H1 (cell line): Measurements from ENCODE around the gene TMEM229B. TPM values are rescaled to one million over a fixed set of nuclear protein-coding genes. Genes with fewer than 3 reads are reported as not detected.
A peak's percentile ranks its signal among the peaks of the same experiment; 100 is the strongest.

Experiments
- ASH2L ChIP-seq: fragments of 200-600, 300-600 bp; sonication (generic); IDR thresholded peaks from one replicate; pipeline ENCODE4 v1.7.1; 2017; ENCODE audit warnings: low read length
- BCL11A ChIP-seq, 2 experiments: IDR thresholded peaks; one replicate each; pipeline ENCODE4 v1.6.1; 2011; ENCODE audit warnings: low read depth in 2 of 2, low read length in 2 of 2, mild to moderate bottlenecking in 2 of 2
- CBX5 ChIP-seq: fragments of 300-800, 300-1000 bp; sonication (generic); IDR thresholded peaks from 2 replicates; pipeline ENCODE4 v1.7.1; 2016; ENCODE audit warnings: antibody characterized with exemption, low read length, low read depth
- CHD1 ChIP-seq: IDR thresholded peaks from 2 replicates; pipeline ENCODE4 v1.6.1; 2012; ENCODE audit warnings: low read depth, low read length, improper control_type of control experiment
- CHD2 ChIP-seq: IDR thresholded peaks from 2 replicates; pipeline ENCODE4 v1.6.1; 2012; ENCODE audit warnings: low read length, improper control_type of control experiment
- EGR1 ChIP-seq: IDR thresholded peaks from 2 replicates; pipeline ENCODE4 v1.6.1; 2011; ENCODE audit warnings: low read depth, low read length, borderline replicate concordance
- GABPA ChIP-seq: IDR thresholded peaks from 2 replicates; pipeline ENCODE4 v1.6.1; 2011; ENCODE audit warnings: mild to moderate bottlenecking, low read length, moderate library complexity, borderline replicate concordance; ENCODE audit not compliant: insufficient read depth
- GTF2F1 ChIP-seq: IDR thresholded peaks from 2 replicates; pipeline ENCODE4 v1.6.1; 2012; ENCODE audit warnings: low read depth, low read length, improper control_type of control experiment, borderline replicate concordance
- KDM1A ChIP-seq: fragments of 200-600, 300-600 bp; sonication (generic); IDR thresholded peaks from 2 replicates; pipeline ENCODE4 v1.7.1; 2016; ENCODE audit warnings: mild to moderate bottlenecking, low read length, borderline replicate concordance
- NANOG ChIP-seq: IDR thresholded peaks from 2 replicates; pipeline ENCODE4 v1.6.1; 2011; ENCODE audit warnings: low read length, low read depth, mild to moderate bottlenecking, inconsistent platforms; ENCODE audit not compliant: insufficient read depth, poor library complexity, severe bottlenecking
- NRF1 ChIP-seq: IDR thresholded peaks from 2 replicates; pipeline ENCODE4 v1.6.1; 2011; ENCODE audit warnings: mild to moderate bottlenecking, low read depth, low read length, improper control_type of control experiment
- PHF8 ChIP-seq: fragments of 200-600 bp; sonication (generic); conservative IDR thresholded peaks from 2 replicates; pipeline ENCODE4 v1.7.1; 2012; ENCODE audit warnings: low read depth, mild to moderate bottlenecking, inconsistent platforms, low read length, moderate library complexity
- RBBP5 ChIP-seq: IDR thresholded peaks from 2 replicates; pipeline ENCODE4 v1.7.1; 2012; ENCODE audit warnings: low read depth, mild to moderate bottlenecking, inconsistent platforms, low read length, moderate library complexity, borderline replicate concordance
- RFX5 ChIP-seq: IDR thresholded peaks from 2 replicates; pipeline ENCODE4 v1.6.1; 2011; ENCODE audit warnings: low read depth, low read length, improper control_type of control experiment, borderline replicate concordance
- SIRT6 ChIP-seq: IDR thresholded peaks from one replicate; pipeline ENCODE4 v1.7.1; 2012; ENCODE audit warnings: low read length, inconsistent platforms
- SP4 ChIP-seq: IDR thresholded peaks from 2 replicates; pipeline ENCODE4 v1.6.1; 2012; ENCODE audit warnings: low read length, inconsistent platforms
- TAF1 ChIP-seq: IDR thresholded peaks from 2 replicates; pipeline ENCODE4 v1.6.1; 2011; ENCODE audit warnings: mild to moderate bottlenecking, low read depth, low read length
- TAF7 ChIP-seq: optimal IDR thresholded peaks from 2 replicates; pipeline ENCODE3; 2011; ENCODE audit warnings: low read depth, mild to moderate bottlenecking, inconsistent platforms, low read length, moderate library complexity, borderline replicate concordance
- ZNF274 ChIP-seq: IDR thresholded peaks from 2 replicates; pipeline ENCODE4 v1.7.0; 2012; ENCODE audit warnings: low read length, borderline replicate concordance; ENCODE audit errors: extremely low read depth
- polyA plus RNA-seq, 7 experiments: library from polyadenylated mRNA; depleted of rRNA in 3 of 7; stranded (reverse) in 5 of 7; unstranded in 2 of 7; fragments of >200 nt in 5 of 7; fragments of 200-250 nt in 2 of 7; gene quantifications; 1 replicate in 5 of 7; 2 replicates in 1 of 7; 4 replicates in 1 of 7; pipeline versions ENCODE4 v1.2.1 to v1.2.3, GENCODE V29; 2011 to 2013; ENCODE audit warnings: missing spikeins in 2 of 7, mixed read lengths in 2 of 7
- total RNA-seq: library from RNA; stranded (reverse); fragmentation: NEBNext Ultra II Directional; extraction: Animal tissue kit (Norgen Biotek cat#: 25700); gene quantifications from 2 replicates; pipeline ENCODE4 v1.2.1, GENCODE V29; 2021
- TF ChIP-seq, protein P1 (sequence below): IDR thresholded peaks from 2 replicates; pipeline ENCODE4 v1.6.1; 2012; ENCODE audit warnings: low read length, inconsistent platforms
- TF ChIP-seq, protein P2 (sequence below): IDR thresholded peaks from 2 replicates; pipeline ENCODE4 v1.6.1; 2011; ENCODE audit warnings: low read depth, mild to moderate bottlenecking, low read length; ENCODE audit not compliant: insufficient read depth
- TF ChIP-seq, protein P3 (sequence below): IDR thresholded peaks from 2 replicates; pipeline ENCODE4 v1.6.1; 2012; ENCODE audit warnings: inconsistent platforms

The TMEM229B gene
- total and polyA plus RNA-seq, 2 of the 8 experiments (the other 6 are each of a cell fraction or from before 2014, with no cell fraction given), result 0.73 to 0.85 TPM

DNA sequence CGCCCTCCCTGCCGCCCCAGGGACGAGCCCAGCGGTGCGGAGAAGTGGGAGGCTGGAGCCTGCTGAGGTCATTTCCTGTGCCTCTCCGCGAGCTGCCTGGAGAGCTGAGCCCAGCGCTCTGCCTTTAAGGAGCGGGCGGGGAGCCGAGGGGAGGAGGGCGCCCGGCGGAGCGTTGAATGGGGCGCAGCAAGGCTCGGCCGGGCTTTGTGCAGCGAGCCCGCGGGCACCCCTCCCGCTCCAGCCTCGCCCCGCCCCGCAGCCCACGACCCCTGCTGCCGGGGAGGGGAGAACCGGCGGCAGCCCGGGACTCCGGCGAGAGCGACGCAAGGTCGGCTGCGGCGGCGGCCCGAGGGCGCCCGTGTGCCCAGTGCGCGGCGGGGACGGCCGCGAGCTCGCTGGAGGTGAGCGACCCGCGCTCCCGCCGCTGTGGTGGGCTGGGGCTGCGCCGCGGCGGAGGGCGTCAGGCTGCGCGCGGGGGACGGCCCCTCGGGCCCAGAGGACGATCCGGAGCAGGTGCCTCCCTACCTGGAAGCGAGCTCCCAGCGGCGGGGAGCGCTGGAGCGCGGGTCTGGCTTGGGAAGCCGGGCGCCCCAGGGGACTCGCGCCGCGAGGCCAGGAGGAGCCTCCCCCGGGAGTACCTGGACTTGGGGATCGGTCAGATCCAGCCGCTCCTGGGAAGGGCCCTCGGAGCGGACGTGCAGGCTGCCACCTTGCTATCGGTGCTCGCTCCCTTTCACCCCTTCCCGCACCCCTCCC, 44.7 kb upstream of the TMEM229B start, which contains the start of gene PLEKHH1 (continued):
- TF ChIP-seq, protein P1, sequence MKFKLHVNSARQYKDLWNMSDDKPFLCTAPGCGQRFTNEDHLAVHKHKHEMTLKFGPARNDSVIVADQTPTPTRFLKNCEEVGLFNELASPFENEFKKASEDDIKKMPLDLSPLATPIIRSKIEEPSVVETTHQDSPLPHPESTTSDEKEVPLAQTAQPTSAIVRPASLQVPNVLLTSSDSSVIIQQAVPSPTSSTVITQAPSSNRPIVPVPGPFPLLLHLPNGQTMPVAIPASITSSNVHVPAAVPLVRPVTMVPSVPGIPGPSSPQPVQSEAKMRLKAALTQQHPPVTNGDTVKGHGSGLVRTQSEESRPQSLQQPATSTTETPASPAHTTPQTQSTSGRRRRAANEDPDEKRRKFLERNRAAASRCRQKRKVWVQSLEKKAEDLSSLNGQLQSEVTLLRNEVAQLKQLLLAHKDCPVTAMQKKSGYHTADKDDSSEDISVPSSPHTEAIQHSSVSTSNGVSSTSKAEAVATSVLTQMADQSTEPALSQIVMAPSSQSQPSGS, result 0 out of 2 replicates have a peak, but pooled peaks have one; percentile 3
- TF ChIP-seq TAF7, result no peak
- TF ChIP-seq ASH2L, result peak; percentile 83
- no peak for TF ChIP-seq NRF1
- TF ChIP-seq GTF2F1, result no peak
- TF ChIP-seq, protein P2, sequence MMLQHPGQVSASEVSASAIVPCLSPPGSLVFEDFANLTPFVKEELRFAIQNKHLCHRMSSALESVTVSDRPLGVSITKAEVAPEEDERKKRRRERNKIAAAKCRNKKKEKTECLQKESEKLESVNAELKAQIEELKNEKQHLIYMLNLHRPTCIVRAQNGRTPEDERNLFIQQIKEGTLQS, result no peak
- no peak for TF ChIP-seq ZNF274
- TF ChIP-seq, protein P3, sequence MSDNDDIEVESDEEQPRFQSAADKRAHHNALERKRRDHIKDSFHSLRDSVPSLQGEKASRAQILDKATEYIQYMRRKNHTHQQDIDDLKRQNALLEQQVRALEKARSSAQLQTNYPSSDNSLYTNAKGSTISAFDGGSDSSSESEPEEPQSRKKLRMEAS, result no peak
- TF ChIP-seq GABPA, result no peak; the same call in 1 of the 2 replicates
- TF ChIP-seq BCL11A (IDR thresholded peaks at IDR 0.05; ENCODE audit: low read depth in 2 of 2, low read length in 2 of 2), result no peak
- no peak for TF ChIP-seq RFX5
- TF ChIP-seq EGR1, result no peak
- no peak for TF ChIP-seq CHD1
- TF ChIP-seq CHD2, result no peak
- no peak for TF ChIP-seq KDM1A
- TF ChIP-seq NANOG, result no peak
- peak; percentile 88 for TF ChIP-seq RBBP5
- TF ChIP-seq CBX5, result no peak
- TF ChIP-seq SIRT6, result no peak
- peak; percentile 63 for TF ChIP-seq PHF8
- peak; percentile 68; the same call in 1 of the 2 replicates for TF ChIP-seq TAF1
- TF ChIP-seq SP4, result no peak
